H1 (cell line): Measurements from ENCODE around the gene PITPNB. TPM values are rescaled to one million over a fixed set of nuclear protein-coding genes. Genes with fewer than 3 reads are reported as not detected.

Experiments
- CTCF ChIA-PET: fragments of 300-600 bp; sonication (Branson Sonifier 250); formaldehyde crosslinking; loops from one replicate; lab custom pipeline; 2021; ENCODE audit not compliant: partially characterized antibody; lab: Charles Lee
- POLR2A ChIA-PET: fragments of 300-600 bp; sonication (Branson Sonifier 250); formaldehyde crosslinking; loops from one replicate; lab custom pipeline; 2021; ENCODE audit warnings: inconsistent platforms; ENCODE audit not compliant: partially characterized antibody; lab: Charles Lee
- DNase-seq, 2 experiments: peaks; one replicate each; pipeline versions ENCODE4 v3.0.0 to v3.0.0-alpha.2; 2010 to 2022; ENCODE audit warnings: low spot score in 2 of 2, low read depth in 1 of 2, mixed read lengths in 1 of 2
- FAIRE-seq: peaks from 2 replicates; lab custom pipeline; 2011; peaks lifted over from hg19 to GRCh38; lab: Jason Lieb, UNC
- H2AFZ ChIP-seq: 2 replicates; pipeline ENCODE4 v1.8.1; 2012; ENCODE audit warnings: low read length, inconsistent platforms
- H2AK5ac ChIP-seq: 2 replicates; pipeline ENCODE4 v1.6.1; 2013; ENCODE audit warnings: low read depth, low read length
- H2BK120ac ChIP-seq: replicated peaks from 2 replicates; pipeline ENCODE3; 2013; ENCODE audit warnings: low read depth, low read length, inconsistent platforms
- H2BK12ac ChIP-seq: 2 replicates; pipeline ENCODE4 v1.6.1; 2013; ENCODE audit warnings: low read depth, low read length
- H2BK15ac ChIP-seq: 2 replicates; pipeline ENCODE4 v1.6.1; 2013; ENCODE audit warnings: low read length
- H2BK20ac ChIP-seq: 2 replicates; pipeline ENCODE4 v1.6.1; 2013; ENCODE audit warnings: low read length
- H2BK5ac ChIP-seq: 2 replicates; pipeline ENCODE4 v1.6.1; 2013; ENCODE audit warnings: low read depth, low read length
- H3K14ac ChIP-seq: 2 replicates; pipeline ENCODE4 v1.6.1; 2013; ENCODE audit warnings: inconsistent platforms; ENCODE audit not compliant: insufficient read length
- H3K18ac ChIP-seq: 2 replicates; pipeline ENCODE4 v1.6.1; 2013; ENCODE audit warnings: low read length; ENCODE audit errors: extremely low read depth
- H3K23ac ChIP-seq: 2 replicates; pipeline ENCODE4 v1.6.1; 2013; ENCODE audit warnings: inconsistent platforms; ENCODE audit not compliant: insufficient read length
- H3K23me2 ChIP-seq: 2 replicates; pipeline ENCODE4 v1.6.1; 2013; ENCODE audit warnings: low read depth, low read length
- H3K27ac ChIP-seq: 2 replicates; pipeline ENCODE4 v1.6.1; 2011; ENCODE audit warnings: low read depth, low read length, inconsistent platforms
- H3K27me3 ChIP-seq, 4 experiments: replicated peaks in 1 of 4; 1 replicate in 1 of 4; 2 replicates in 3 of 4; pipeline versions ENCODE4 v1.6.1 to v1.8.1; 2011 to 2013; ENCODE audit warnings: low read length in 3 of 4, mild to moderate bottlenecking in 3 of 4, inconsistent platforms in 2 of 4, mixed read lengths in 2 of 4, moderate library complexity in 1 of 4; ENCODE audit not compliant: control insufficient read depth in 3 of 4, insufficient read depth in 3 of 4; ENCODE audit errors: extremely low read depth in 1 of 4
- H3K36me3 ChIP-seq, 4 experiments: 2 replicates each; pipeline versions ENCODE4 v1.6.1 to v1.8.1; 2011 to 2013; ENCODE audit warnings: mild to moderate bottlenecking in 4 of 4, low read length in 3 of 4, moderate library complexity in 2 of 4, control low read depth in 1 of 4, inconsistent platforms in 1 of 4; ENCODE audit not compliant: insufficient read depth in 4 of 4, control insufficient read depth in 2 of 4
- H3K4ac ChIP-seq: replicated peaks from 2 replicates; pipeline ENCODE3; 2013; ENCODE audit warnings: low read length, low read depth, mixed read lengths, inconsistent platforms; ENCODE audit not compliant: insufficient read length
- H3K4me1 ChIP-seq, 4 experiments: replicated peaks in 1 of 4; 1 replicate in 1 of 4; 2 replicates in 3 of 4; pipeline versions ENCODE4 v1.6.1 to v1.8.1; 2011 to 2013; ENCODE audit warnings: low read length in 3 of 4, inconsistent platforms in 2 of 4, mixed read lengths in 1 of 4; ENCODE audit not compliant: insufficient read depth in 4 of 4, control insufficient read depth in 3 of 4
- H3K4me2 ChIP-seq, 2 experiments: 2 replicates each; pipeline versions ENCODE4 v1.6.1 to v1.8.1; 2011 to 2013; ENCODE audit warnings: low read depth in 2 of 2, low read length in 2 of 2, control low read depth in 1 of 2, inconsistent platforms in 1 of 2, mild to moderate bottlenecking in 1 of 2; ENCODE audit not compliant: insufficient read depth in 1 of 2
- H3K4me3 ChIP-seq, 4 experiments: fragments of 200-600, 300-600 bp in 1 of 4; sonication (generic), shearing (Covaris generic), sonication (Bioruptor Twin) in 1 of 4; 2 replicates each; pipeline versions ENCODE4 v1.5.1 to v1.8.1; 2011 to 2016; ENCODE audit warnings: low read length in 4 of 4, low read depth in 3 of 4, control low read depth in 2 of 4, inconsistent platforms in 2 of 4, mild to moderate bottlenecking in 2 of 4, mixed read lengths in 1 of 4, moderate library complexity in 1 of 4; ENCODE audit not compliant: insufficient read depth in 2 of 4; ENCODE audit errors: extremely low read depth in 1 of 4
- H3K56ac ChIP-seq: replicated peaks from 2 replicates; pipeline ENCODE3; 2013; ENCODE audit warnings: low read depth, mild to moderate bottlenecking, mixed read lengths, low read length, inconsistent platforms; ENCODE audit not compliant: insufficient read length
- H3K79me1 ChIP-seq: 2 replicates; pipeline ENCODE4 v1.6.1; 2013; ENCODE audit warnings: low read depth, low read length, control low read depth
- H3K79me2 ChIP-seq, 2 experiments: 2 replicates each; pipeline versions ENCODE4 v1.6.1 to v1.8.1; 2012 to 2013; ENCODE audit warnings: low read length in 2 of 2, mild to moderate bottlenecking in 2 of 2, inconsistent platforms in 1 of 2; ENCODE audit not compliant: insufficient read depth in 2 of 2, control insufficient read depth in 1 of 2
- H3K9ac ChIP-seq, 4 experiments: replicated peaks in 1 of 4; 1 replicate in 1 of 4; 2 replicates in 3 of 4; pipeline versions ENCODE4 v1.6.1 to v1.8.1; 2011 to 2013; ENCODE audit warnings: low read depth in 3 of 4, low read length in 3 of 4, control low read depth in 2 of 4, mild to moderate bottlenecking in 2 of 4, moderate library complexity in 2 of 4, inconsistent platforms in 1 of 4; ENCODE audit errors: extremely low read depth in 1 of 4
- H3K9me3 ChIP-seq, 2 experiments: 2 replicates each; pipeline versions ENCODE4 v1.6.1 to v1.8.1; 2012 to 2013; ENCODE audit warnings: mild to moderate bottlenecking in 2 of 2, moderate library complexity in 2 of 2, control low read depth in 1 of 2, inconsistent platforms in 1 of 2, low read depth in 1 of 2, low read length in 1 of 2, mixed read lengths in 1 of 2; ENCODE audit not compliant: insufficient read depth in 2 of 2
- H4K20me1 ChIP-seq, 2 experiments: replicated peaks in 1 of 2; 2 replicates each; pipeline versions ENCODE3 to v1.8.1; 2011 to 2013; ENCODE audit warnings: inconsistent platforms in 2 of 2, low read length in 2 of 2, mild to moderate bottlenecking in 1 of 2; ENCODE audit not compliant: insufficient read depth in 2 of 2, control insufficient read depth in 1 of 2
- H4K5ac ChIP-seq: 2 replicates; pipeline ENCODE4 v1.6.1; 2013; ENCODE audit warnings: low read length, low read depth, mixed read lengths, inconsistent platforms; ENCODE audit not compliant: insufficient read length
- H4K8ac ChIP-seq: 2 replicates; pipeline ENCODE4 v1.8.0; 2013; ENCODE audit warnings: mild to moderate bottlenecking, moderate library complexity, low read length, inconsistent platforms; ENCODE audit not compliant: insufficient read depth; ENCODE audit errors: extremely low read depth
- H4K91ac ChIP-seq: replicated peaks from 2 replicates; pipeline ENCODE3; 2013; ENCODE audit warnings: low read length, mixed read lengths, inconsistent platforms; ENCODE audit not compliant: insufficient read length
- RFX5 ChIP-seq: IDR thresholded peaks from 2 replicates; pipeline ENCODE4 v1.6.1; 2011; ENCODE audit warnings: low read depth, low read length, improper control_type of control experiment, borderline replicate concordance
- polyA plus RNA-seq, 7 experiments: library from polyadenylated mRNA; depleted of rRNA in 3 of 7; stranded (reverse) in 5 of 7; unstranded in 2 of 7; fragments of >200 nt in 5 of 7; fragments of 200-250 nt in 2 of 7; gene quantifications; 1 replicate in 5 of 7; 2 replicates in 1 of 7; 4 replicates in 1 of 7; pipeline versions ENCODE4 v1.2.1 to v1.2.3, GENCODE V29; 2011 to 2013; ENCODE audit warnings: missing spikeins in 2 of 7, mixed read lengths in 2 of 7
- total RNA-seq: library from RNA; stranded (reverse); fragmentation: NEBNext Ultra II Directional; extraction: Animal tissue kit (Norgen Biotek cat#: 25700); gene quantifications from 2 replicates; pipeline ENCODE4 v1.2.1, GENCODE V29; 2021

PITPNB gene
- total and polyA plus RNA-seq, 2 of the 8 experiments (the other 6 are each of a cell fraction or from before 2014, with no cell fraction given): 24.6 to 89.3 TPM

DNA sequence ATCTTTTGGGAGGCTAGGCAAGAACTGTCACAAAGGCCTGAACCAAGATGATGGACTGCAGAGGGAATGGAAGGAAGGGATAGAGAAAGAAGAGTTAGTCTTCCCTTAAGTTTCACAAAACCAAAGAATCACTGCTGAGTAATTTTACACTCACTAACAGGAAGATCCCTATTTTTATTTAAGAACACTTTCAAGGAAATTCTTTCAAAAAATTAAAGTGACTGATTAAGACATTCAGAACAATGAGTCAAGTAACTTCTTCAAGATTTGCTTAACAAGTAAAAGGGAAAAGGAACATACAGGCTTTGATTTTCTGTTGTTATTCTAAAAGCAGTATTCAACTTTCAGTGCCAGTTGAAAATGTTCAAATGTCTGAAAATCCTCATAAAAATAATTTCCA is 3.1 kb downstream of the PITPNB start:
- TF ChIP-seq RFX5: no peak
- H4K20me1 ChIP-seq: peaks cover 11 to 16% of the 10 kb centered on the region in 2 experiments
- no peak for FAIRE-seq
- peaks cover 2 to 3% (median 3%) of the 10 kb centered on the region in 4 experiments; a peak in 6 of 7 replicates for H3K4me1 ChIP-seq
- H2AFZ ChIP-seq: no peak overlapping the region
- no peak overlapping the region for H3K14ac ChIP-seq
- no peak overlapping the region for H4K91ac ChIP-seq
- H3K56ac ChIP-seq: no peak overlapping the region
- no peak overlapping the region for H2BK5ac ChIP-seq
- H2BK20ac ChIP-seq: no peak overlapping the region
- no peaks in the 10 kb centered on the region for H3K27me3 ChIP-seq
- H3K4me2 ChIP-seq: no peak overlapping the region
- no peak overlapping the region for H4K5ac ChIP-seq
- H3K79me2 ChIP-seq: peaks cover 17 to 81% of the 10 kb centered on the region in 2 experiments
- ChIA-PET POLR2A (no interaction called here), CTCF (interaction anchor here (1.1 to 1.5 kb wide), 2 partner anchors 29 to 36 kb away, joined by 4 to 8 read pairs; no protein-coding TSS in a partner anchor)
- peaks cover 0 to 3% (median 2%) of the 10 kb centered on the region in 4 experiments; a peak in 3 of 8 replicates for H3K36me3 ChIP-seq
- H3K18ac ChIP-seq: no peak overlapping the region
- peaks cover 5% of the 10 kb centered on the region for H3K79me1 ChIP-seq
- no peak overlapping the region for H3K4me3 ChIP-seq
- no peak overlapping the region for H2AK5ac ChIP-seq
- no peak overlapping the region for H2BK15ac ChIP-seq
- peaks cover 8% of the 10 kb centered on the region for H3K23me2 ChIP-seq
- no peak for DNase-seq
- H3K23ac ChIP-seq: no peak overlapping the region
- no peak overlapping the region for H3K27ac ChIP-seq
- no peak overlapping the region for H2BK12ac ChIP-seq
- H3K9ac ChIP-seq: no peak overlapping the region
- no peak overlapping the region for H2BK120ac ChIP-seq
- H3K4ac ChIP-seq: no peak overlapping the region
- no peaks in the 10 kb centered on the region for H3K9me3 ChIP-seq
- H4K8ac ChIP-seq: no peak overlapping the region
